PC-3 (cell line): ENCODE measurements around the gene HEATR9. TPM values are rescaled to one million over a fixed set of nuclear protein-coding genes. Genes with fewer than 3 reads are reported as not detected.

Source experiments
- ATAC-seq: fragments of 200-7000 bp; cut with Tn5 transposase; 2 replicates; pipeline ENCODE4 v1.9.1; 2020; ENCODE audit warnings: mild to moderate bottlenecking, moderate library complexity
- BruUV-seq: library from RNA; stranded (reverse); fragments of 400-500 nt; replicated peaks from 2 replicates; lab custom pipeline; 2021; lab: Mats Ljungman, UMichigan
- CTCF ChIA-PET: fragments of 300-600 bp; sonication (Branson Sonifier 250); formaldehyde crosslinking; loops from one replicate; lab custom pipeline; 2022; ENCODE audit warnings: antibody characterized with exemption; lab: Charles Lee
- POLR2A ChIA-PET: fragments of 300-600 bp; sonication (Branson Sonifier 250); formaldehyde crosslinking; loops from one replicate; lab custom pipeline; 2022; ENCODE audit warnings: antibody characterized with exemption; ENCODE audit not compliant: unreplicated experiment; lab: Charles Lee
- DNase-seq: peaks from one replicate; pipeline ENCODE4 v3.0.0-alpha.2; 2015
- H2AFZ ChIP-seq: fragments of 300-600 bp; sonication (generic); 2 replicates; pipeline ENCODE4 v1.6.0; 2016; ENCODE audit warnings: antibody characterized with exemption, low read length
- H3F3A ChIP-seq: fragments of 300-600 bp; sonication (generic); one replicate; pipeline ENCODE4 v1.6.0; 2017; ENCODE audit warnings: antibody characterized with exemption, low read length, control low read depth, mild to moderate bottlenecking; ENCODE audit not compliant: unreplicated experiment
- H3K27ac ChIP-seq: fragments of 300-600 bp; sonication (generic); 2 replicates; pipeline ENCODE4 v1.5.1; 2016; ENCODE audit warnings: mild to moderate bottlenecking, low read length
- H3K27me3 ChIP-seq: fragments of 300-600 bp; sonication (generic); 2 replicates; pipeline ENCODE4 v1.6.1; 2016; ENCODE audit warnings: low read length, mixed read lengths
- H3K36me3 ChIP-seq: fragments of 300-600 bp; sonication (generic); 2 replicates; pipeline ENCODE4 v1.6.1; 2016; ENCODE audit warnings: low read depth, mixed run types, low read length, mixed read lengths
- H3K4me1 ChIP-seq: fragments of 300-600 bp; sonication (generic); 2 replicates; pipeline ENCODE4 v1.5.1; 2016; ENCODE audit warnings: low read length; ENCODE audit not compliant: insufficient read depth
- H3K4me2 ChIP-seq: fragments of 300-600 bp; sonication (generic); 2 replicates; pipeline ENCODE4 v1.6.0; 2016; ENCODE audit warnings: low read length
- H3K4me3 ChIP-seq: fragments of 300-600 bp; sonication (generic); 2 replicates; pipeline ENCODE4 v1.5.1; 2016; ENCODE audit warnings: mild to moderate bottlenecking, low read length, mixed read lengths
- H3K79me2 ChIP-seq: fragments of 300-600 bp; sonication (generic); 2 replicates; pipeline ENCODE4 v1.6.1; 2017; ENCODE audit warnings: low read length, mixed read lengths
- H3K9ac ChIP-seq: fragments of 300-600 bp; sonication (generic); 2 replicates; pipeline ENCODE4 v1.6.0; 2016; ENCODE audit warnings: mild to moderate bottlenecking, low read length
- H3K9me2 ChIP-seq: fragments of 300-600 bp; sonication (generic); replicated peaks from 2 replicates; pipeline ENCODE4 v1.6.1; 2016; ENCODE audit warnings: mixed run types, low read length, mixed read lengths
- H3K9me3 ChIP-seq: fragments of 300-600 bp; sonication (generic); 2 replicates; pipeline ENCODE4 v1.6.1; 2016; ENCODE audit warnings: low read length, mixed read lengths
- H4K20me1 ChIP-seq: fragments of 300-600 bp; sonication (generic); 2 replicates; pipeline ENCODE4 v1.6.1; 2016; ENCODE audit warnings: low read length, mixed read lengths
- EZH2 ChIP-seq: fragments of 300-600 bp; sonication (generic); IDR thresholded peaks from one replicate; pipeline ENCODE4 v1.6.1; 2017; ENCODE audit warnings: antibody characterized with exemption, mild to moderate bottlenecking, low read length; ENCODE audit not compliant: unreplicated experiment
- EZH2phosphoT487 ChIP-seq: fragments of 300-600 bp; sonication (generic); IDR thresholded peaks from 2 replicates; pipeline ENCODE4 v1.6.1; 2018; ENCODE audit warnings: mild to moderate bottlenecking, antibody characterized with exemption, low read length, borderline replicate concordance
- intact Hi-C: fragments of 100-400 bp; cut with micrococcal nuclease; formaldehyde crosslinking; loops from 2 replicates; pipeline ENCODE4 v1.9.0; 2023
- total RNA-seq: library from RNA; depleted of rRNA; stranded (reverse); fragments of >200 nt; gene quantifications from 2 replicates; pipeline ENCODE4 v1.2.3, GENCODE V29; 2014
- TF ChIP-seq, protein P1 (sequence below): fragments of 300-600 bp; sonication (generic); conservative IDR thresholded peaks from 2 replicates; pipeline ENCODE4 v1.5.1; 2017; ENCODE audit warnings: antibody characterized with exemption, low read depth, mild to moderate bottlenecking, low read length

The HEATR9 gene
- total RNA-seq, 1 experiment from 2014 or later, result not detected

DNA sequence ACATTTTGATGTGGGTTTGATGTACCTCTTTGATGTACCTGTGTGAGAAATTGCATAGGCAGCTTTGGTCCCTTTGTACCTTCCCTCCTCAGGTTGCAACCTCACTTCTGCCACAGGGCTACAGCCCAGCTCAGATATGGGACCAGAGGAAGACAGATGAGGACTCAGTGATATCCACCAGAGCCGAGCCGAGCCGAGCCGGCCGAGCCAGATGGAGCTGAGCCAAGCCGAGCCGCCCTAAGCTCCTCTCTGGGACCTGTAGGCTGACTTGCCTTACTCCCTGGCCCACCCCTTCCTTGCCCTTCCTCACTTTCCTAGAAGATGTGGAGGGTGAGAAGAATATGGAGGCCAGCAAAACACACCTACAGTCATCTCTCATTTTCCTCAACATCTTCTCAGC is 3.8 kb downstream of the HEATR9 start:
- Histone ChIP-seq H2AFZ (no peak overlapping the region), H4K20me1 (no peaks in the 10 kb centered on the region), H3K4me1 (peaks cover 5% of the 10 kb centered on the region; the same call in 1 of the 2 replicates), H3K9me3 (no peaks in the 10 kb centered on the region), H3K9me2 (no peaks in the 10 kb centered on the region), H3F3A (no peaks in the 10 kb centered on the region), H3K9ac (no peak overlapping the region), H3K36me3 (no peaks in the 10 kb centered on the region), H3K4me3 (no peak overlapping the region), H3K79me2 (no peaks in the 10 kb centered on the region), H3K4me2 (no peak overlapping the region), H3K27me3 (no peaks in the 10 kb centered on the region), H3K27ac (no peak overlapping the region)
- no peak for ATAC-seq
- TF ChIP-seq, protein P1, sequence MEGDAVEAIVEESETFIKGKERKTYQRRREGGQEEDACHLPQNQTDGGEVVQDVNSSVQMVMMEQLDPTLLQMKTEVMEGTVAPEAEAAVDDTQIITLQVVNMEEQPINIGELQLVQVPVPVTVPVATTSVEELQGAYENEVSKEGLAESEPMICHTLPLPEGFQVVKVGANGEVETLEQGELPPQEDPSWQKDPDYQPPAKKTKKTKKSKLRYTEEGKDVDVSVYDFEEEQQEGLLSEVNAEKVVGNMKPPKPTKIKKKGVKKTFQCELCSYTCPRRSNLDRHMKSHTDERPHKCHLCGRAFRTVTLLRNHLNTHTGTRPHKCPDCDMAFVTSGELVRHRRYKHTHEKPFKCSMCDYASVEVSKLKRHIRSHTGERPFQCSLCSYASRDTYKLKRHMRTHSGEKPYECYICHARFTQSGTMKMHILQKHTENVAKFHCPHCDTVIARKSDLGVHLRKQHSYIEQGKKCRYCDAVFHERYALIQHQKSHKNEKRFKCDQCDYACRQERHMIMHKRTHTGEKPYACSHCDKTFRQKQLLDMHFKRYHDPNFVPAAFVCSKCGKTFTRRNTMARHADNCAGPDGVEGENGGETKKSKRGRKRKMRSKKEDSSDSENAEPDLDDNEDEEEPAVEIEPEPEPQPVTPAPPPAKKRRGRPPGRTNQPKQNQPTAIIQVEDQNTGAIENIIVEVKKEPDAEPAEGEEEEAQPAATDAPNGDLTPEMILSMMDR, result no peak
- no peak for TF ChIP-seq EZH2phosphoT487
- no peak for TF ChIP-seq EZH2
- intact Hi-C loops, result no loop called here
- ChIA-PET POLR2A (no interaction called here), CTCF (no interaction called here)
- no TSS peak for BruUV-seq
- no peak for DNase-seq

DNA sequence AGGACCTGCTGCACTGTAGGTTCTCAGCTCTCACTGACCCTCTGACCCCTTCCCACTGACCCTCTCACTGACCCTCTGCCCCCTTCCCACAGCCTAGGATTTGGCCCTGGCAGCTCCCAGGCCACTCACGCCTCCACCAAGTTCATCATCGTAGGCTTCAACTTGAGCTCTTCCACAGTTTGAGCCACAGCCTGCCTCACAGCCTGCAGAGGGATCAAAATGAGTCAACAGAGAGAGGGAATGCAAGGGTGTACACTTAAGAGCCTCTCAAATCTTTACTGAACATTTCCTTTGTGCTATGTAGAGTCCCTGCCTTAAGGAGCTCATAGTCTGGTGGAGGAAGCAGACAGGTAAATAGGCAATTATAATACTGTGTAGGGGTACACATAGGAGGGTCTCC is 12.1 kb downstream of the HEATR9 start:
- H3F3A ChIP-seq, result no peaks in the 10 kb centered on the region
- no peaks in the 10 kb centered on the region for H3K9me3 ChIP-seq
- no peaks in the 10 kb centered on the region for H3K27me3 ChIP-seq
- BruUV-seq, result no TSS peak
- H3K36me3 ChIP-seq, result no peaks in the 10 kb centered on the region
- no peak overlapping the region for H3K27ac ChIP-seq
- no peak overlapping the region for H2AFZ ChIP-seq
- H3K4me3 ChIP-seq, result no peak overlapping the region
- intact Hi-C loops, result no loop called here
- CTCF ChIA-PET, result no interaction called here
- DNase-seq (no peak), ATAC-seq (no peak)
- TF ChIP-seq, protein P1, result no peak
- TF ChIP-seq EZH2phosphoT487 (no peak), EZH2 (no peak)
- no peaks in the 10 kb centered on the region for H3K79me2 ChIP-seq
- H3K9me2 ChIP-seq, result no peaks in the 10 kb centered on the region
- no peaks in the 10 kb centered on the region for H4K20me1 ChIP-seq
- H3K4me2 ChIP-seq, result no peak overlapping the region
- H3K4me1 ChIP-seq, result no peaks in the 10 kb centered on the region
- POLR2A ChIA-PET, result interaction anchor here (0.6 kb wide), 1 partner anchor 799 kb away, joined by 3 read pairs; no protein-coding TSS in a partner anchor
- H3K9ac ChIP-seq, result no peak overlapping the region

DNA sequence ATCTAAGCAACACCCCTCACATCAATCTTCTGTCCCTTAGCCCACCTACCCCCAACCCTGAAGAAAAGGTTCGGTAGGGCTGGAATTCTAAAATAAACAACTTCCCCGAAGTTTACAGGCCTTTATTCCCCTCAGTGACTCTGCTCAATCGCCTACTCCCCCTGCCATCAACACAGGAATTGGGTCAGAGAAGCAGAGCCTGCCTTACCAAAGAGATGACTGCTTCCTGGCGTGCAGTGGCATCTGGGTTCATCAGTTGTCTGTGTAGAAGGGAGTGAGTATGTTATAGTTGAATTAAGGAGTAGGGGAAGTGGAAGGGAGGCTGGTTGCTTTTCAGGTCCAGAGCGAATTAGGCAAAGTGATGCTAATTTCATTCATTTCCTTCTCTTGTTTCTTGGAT is 12.7 kb downstream of the HEATR9 start:
- TF ChIP-seq EZH2phosphoT487 (no peak), EZH2 (no peak)
- TF ChIP-seq, protein P1, result no peak

More for the DNA sequence above, 12.7 kb downstream of the HEATR9 start:
- no peaks in the 10 kb centered on the region for H3F3A ChIP-seq
- H4K20me1 ChIP-seq, result no peaks in the 10 kb centered on the region
- H3K27me3 ChIP-seq, result no peaks in the 10 kb centered on the region
- H3K27ac ChIP-seq, result no peak overlapping the region
- DNase-seq (no peak), ATAC-seq (no peak)
- no peaks in the 10 kb centered on the region for H3K4me1 ChIP-seq
- no peak overlapping the region for H3K9ac ChIP-seq
- no peak overlapping the region for H3K4me2 ChIP-seq
- no peaks in the 10 kb centered on the region for H3K79me2 ChIP-seq
- no peaks in the 10 kb centered on the region for H3K9me3 ChIP-seq
- ChIA-PET POLR2A (no interaction called here), CTCF (no interaction called here)
- BruUV-seq, result no TSS peak
- intact Hi-C loops, result no loop called here
- no peak overlapping the region for H2AFZ ChIP-seq
- H3K4me3 ChIP-seq, result no peak overlapping the region
- no peaks in the 10 kb centered on the region for H3K36me3 ChIP-seq
- H3K9me2 ChIP-seq, result no peaks in the 10 kb centered on the region
